Testis (tissue), 3 donors: ENCODE results near the gene PLCXD1. TPM values are rescaled to one million over a fixed set of nuclear protein-coding genes. Genes with fewer than 3 reads are reported as not detected.

Experiments used
- DNase-seq: peaks from one replicate; pipeline ENCODE4 v3.0.0-alpha.2; 2019
- H3K27ac ChIP-seq, 2 donors: fragments of 200-600 bp; sonication (generic); one replicate each; pipeline ENCODE4 v1.5.1; 2019
- H3K27me3 ChIP-seq: fragments of 200-600 bp; sonication (generic); one replicate; pipeline ENCODE4 v1.5.1; 2019
- H3K36me3 ChIP-seq: fragments of 200-600 bp; sonication (generic); one replicate; pipeline ENCODE4 v1.5.1; 2017; ENCODE audit warnings: low read depth; ENCODE audit errors: missing control alignments
- H3K4me1 ChIP-seq: fragments of 200-600 bp; sonication (generic); one replicate; pipeline ENCODE4 v1.5.1; 2019
- H3K4me3 ChIP-seq, 2 donors: fragments of 200-600 bp; sonication (generic); one replicate each; pipeline ENCODE4 v1.5.1; 2017 to 2019
- H3K9me3 ChIP-seq: fragments of 200-600 bp; sonication (generic); one replicate; pipeline ENCODE4 v1.5.1; 2017
- CTCF ChIP-seq, 3 experiments: fragments of 450-650 bp in 2 of 3; fragments of 200-600 bp in 1 of 3; sonication (generic) in 1 of 3; IDR thresholded peaks; one replicate each; pipeline ENCODE4 v1.5.1; 2016 to 2019; ENCODE audit warnings: antibody characterized with exemption in 3 of 3, mild to moderate bottlenecking in 2 of 3, moderate library complexity in 1 of 3
- POLR2A ChIP-seq: fragments of 450-650 bp; IDR thresholded peaks from one replicate; pipeline ENCODE4 v1.6.1; 2017; ENCODE audit warnings: antibody characterized with exemption, mild to moderate bottlenecking, moderate library complexity
- WGBS, 2 donors: methylation state at CpG; one replicate each; pipeline ENCODE4 v1.1.5; 2018; 5-methylcytosine and 5-hydroxymethylcytosine counted together
- intact Hi-C: fragments of 100-400 bp; cut with DNase I; formaldehyde crosslinking; loops from one replicate; pipeline ENCODE4 v1.15.1; 2023; ENCODE audit warnings: low total_unique reads
- polyA plus RNA-seq: library from polyadenylated mRNA; stranded (reverse); fragments of 350-450 nt; fragmentation: Illumina TruSeq; extraction: RNeasy Lipid Tissue Mini Kit (QIAGEN cat#74804); gene quantifications from one replicate; pipeline ENCODE4 v1.2.3, GENCODE V29; 2014; ENCODE audit warnings: low read depth, low replicate concordance; ENCODE audit not compliant: insufficient read depth
- total RNA-seq, 2 donors: library from RNA; depleted of rRNA; stranded (reverse); fragments of >200 nt; gene quantifications; one replicate each; pipeline ENCODE4 v1.2.3, GENCODE V29; 2016

PLCXD1 gene
- total and polyA plus RNA-seq, 3 donors from 2014 or later, result 14.6 to 24.0 (median 15.7) TPM

- Histone ChIP-seq H3K9me3 (no peaks in the 10 kb centered on the region), H3K27me3 (no peaks in the 10 kb centered on the region), H3K36me3 (no peaks in the 10 kb centered on the region), H3K4me3 (no peak overlapping the region), H3K4me1 (no peaks in the 10 kb centered on the region), H3K27ac (no peak overlapping the region)
- DNase-seq, result no peak
- 93 to 94% methylated on average over 28 to 58 of the region's 58 CpGs for WGBS, 2 donors
- TF ChIP-seq CTCF (IDR thresholded peaks at IDR 0.05), result no peak
- no peak for TF ChIP-seq POLR2A
- intact Hi-C loops, result no loop called here
Observed at GRCh38 chrX:307261-308111, 26.3 kb downstream of the PLCXD1 start.

GRCh38 chrX:308821-309520 lies 27.8 kb downstream of the PLCXD1 start:
- no peak for DNase-seq
- intact Hi-C loops, result no loop called here
- H3K27ac ChIP-seq, result no peak overlapping the region
- no peaks in the 10 kb centered on the region for H3K36me3 ChIP-seq
- 94 to 95% methylated on average over 30 of the region's 30 CpGs for WGBS, 2 donors
- no peaks in the 10 kb centered on the region for H3K4me1 ChIP-seq
- TF ChIP-seq CTCF (IDR thresholded peaks at IDR 0.05), result no peak
- H3K27me3 ChIP-seq, result no peaks in the 10 kb centered on the region
- no peaks in the 10 kb centered on the region for H3K9me3 ChIP-seq
- no peak overlapping the region for H3K4me3 ChIP-seq

GRCh38 chrX:310621-311155 lies 29.5 kb downstream of the PLCXD1 start:
- 95 to 100% methylated on average over 6 to 25 of the region's 25 CpGs for WGBS, 2 donors
- intact Hi-C loops, result no loop called here
- TF ChIP-seq CTCF (IDR thresholded peaks at IDR 0.05) (no peak), POLR2A (no peak)
- no peak for DNase-seq
- Histone ChIP-seq H3K4me3 (no peak overlapping the region), H3K36me3 (no peaks in the 10 kb centered on the region), H3K27ac (no peak overlapping the region), H3K4me1 (no peaks in the 10 kb centered on the region), H3K27me3 (no peaks in the 10 kb centered on the region), H3K9me3 (no peaks in the 10 kb centered on the region)

GRCh38 chrX:311156-312129 lies 30.3 kb downstream of the PLCXD1 start:
- no peak overlapping the region for H3K4me3 ChIP-seq
- H3K9me3 ChIP-seq, result no peaks in the 10 kb centered on the region
- no peaks in the 10 kb centered on the region for H3K27me3 ChIP-seq
- no peak overlapping the region for H3K27ac ChIP-seq
- no peak for DNase-seq
- H3K4me1 ChIP-seq, result no peaks in the 10 kb centered on the region
- intact Hi-C loops, result no loop called here
- 95 to 97% methylated on average over 53 to 65 of the region's 69 CpGs for WGBS, 2 donors
- H3K36me3 ChIP-seq, result no peaks in the 10 kb centered on the region
- TF ChIP-seq POLR2A (no peak), CTCF (IDR thresholded peaks at IDR 0.05) (no peak)
